NCI-H774 (cell line): ENCODE measurements around the gene NUDT16.
A peak's percentile ranks its signal among the peaks of the same experiment; 100 is the strongest.
"Not testable (repeated sequence)": the region's sequence is repeated elsewhere in the genome, so short reads cannot be mapped to it uniquely, and the experiment has no call there.

Experiments used
- DNase-seq: peaks from one replicate; lab custom pipeline; 2025; lab: John Stamatoyannopoulos, UW

NUDT16 gene

DNA sequence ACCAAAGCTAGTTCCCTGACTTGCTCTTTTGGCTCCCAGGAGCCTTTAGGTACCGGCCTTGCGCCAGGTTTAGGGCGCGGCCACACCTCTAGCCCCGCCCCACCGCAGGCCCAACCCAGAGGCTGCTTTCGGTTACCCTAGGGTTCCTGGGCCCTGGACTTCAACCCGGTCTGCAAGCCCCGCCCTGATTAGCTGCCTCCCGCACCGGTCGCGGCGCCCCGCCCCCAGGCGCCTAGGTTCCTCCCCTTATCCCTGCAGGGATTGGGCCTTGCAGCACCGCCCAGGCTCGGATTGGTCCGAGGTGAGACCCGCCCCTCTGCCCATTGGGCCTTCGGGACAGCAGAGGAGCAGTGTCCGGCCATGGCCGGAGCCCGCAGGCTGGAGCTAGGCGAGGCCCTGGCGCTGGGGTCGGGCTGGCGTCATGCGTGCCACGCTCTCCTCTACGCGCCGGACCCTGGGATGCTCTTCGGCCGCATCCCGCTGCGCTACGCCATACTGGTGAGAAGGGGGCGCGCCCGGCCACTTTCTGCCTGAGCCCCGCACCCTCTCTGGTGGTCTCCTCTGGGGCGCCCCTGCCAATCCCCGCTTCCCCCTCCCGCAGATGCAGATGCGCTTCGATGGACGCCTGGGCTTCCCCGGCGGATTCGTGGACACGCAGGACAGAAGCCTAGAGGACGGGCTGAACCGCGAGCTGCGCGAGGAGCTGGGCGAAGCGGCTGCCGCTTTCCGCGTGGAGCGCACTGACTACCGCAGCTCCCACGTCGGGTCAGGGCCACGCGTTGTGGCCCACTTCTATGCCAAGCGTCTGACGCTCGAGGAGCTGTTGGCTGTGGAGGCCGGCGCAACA lies at the start of gene NUDT16:
Gene NUDT16, plus strand, starts transcription at position 330 of the 847 bp plus-strand sequence. Its CDS starts 31 bp downstream, at position 361.
- peak; percentile 98 for DNase-seq

DNA sequence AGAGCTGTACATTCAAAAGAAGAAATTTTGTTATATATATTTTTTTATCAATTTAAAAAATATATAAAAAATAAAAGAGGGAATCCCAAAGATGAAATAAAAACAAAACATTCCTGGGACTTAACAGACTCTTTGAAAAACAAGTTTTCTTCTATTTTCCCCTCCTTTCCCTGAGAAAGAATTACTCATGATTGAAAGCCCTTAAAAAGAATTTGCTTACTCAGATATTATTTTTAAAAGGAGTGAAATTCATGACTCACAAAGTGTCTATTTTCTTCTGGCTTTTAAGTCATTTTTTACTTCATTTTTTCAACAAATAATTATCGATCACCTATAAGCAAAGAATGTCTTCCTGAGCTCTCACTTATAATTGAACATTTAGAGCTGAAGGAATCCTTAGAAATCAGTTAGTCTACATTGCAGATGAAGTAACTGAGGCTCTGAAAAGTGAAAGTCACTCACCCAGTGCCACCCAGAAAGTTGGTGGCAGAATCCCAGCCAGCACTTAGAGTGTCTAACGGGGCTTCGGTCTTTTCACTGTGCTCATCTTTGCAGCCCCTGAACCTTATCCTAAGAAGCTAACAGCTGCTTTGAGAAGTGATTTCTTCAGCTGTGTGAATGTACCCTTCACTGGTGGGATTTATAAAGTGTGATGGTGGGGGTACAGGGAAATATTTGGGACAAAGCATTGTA lies 42.5 kb upstream of the NUDT16 start:
- DNase-seq, result no peak

DNA sequence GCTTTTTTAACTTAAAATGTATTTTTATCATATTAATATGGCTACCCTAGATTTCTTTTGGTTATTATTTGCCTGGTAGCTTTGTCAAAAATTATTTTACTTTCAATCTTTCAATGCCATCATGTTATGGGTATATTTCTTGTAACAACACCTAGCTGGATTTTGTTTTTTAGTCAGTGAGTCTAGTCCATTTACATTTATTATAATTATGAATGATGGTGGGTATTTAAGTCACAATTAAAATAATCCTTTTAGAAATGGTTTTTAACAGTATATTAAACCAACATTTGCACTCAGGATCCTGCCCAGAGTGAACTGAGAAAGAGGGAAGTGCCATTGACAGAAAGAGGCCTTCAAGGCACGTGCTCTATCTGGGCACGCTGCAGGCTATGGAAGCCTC lies 39.8 kb upstream of the NUDT16 start:
- DNase-seq, result no peak

DNA sequence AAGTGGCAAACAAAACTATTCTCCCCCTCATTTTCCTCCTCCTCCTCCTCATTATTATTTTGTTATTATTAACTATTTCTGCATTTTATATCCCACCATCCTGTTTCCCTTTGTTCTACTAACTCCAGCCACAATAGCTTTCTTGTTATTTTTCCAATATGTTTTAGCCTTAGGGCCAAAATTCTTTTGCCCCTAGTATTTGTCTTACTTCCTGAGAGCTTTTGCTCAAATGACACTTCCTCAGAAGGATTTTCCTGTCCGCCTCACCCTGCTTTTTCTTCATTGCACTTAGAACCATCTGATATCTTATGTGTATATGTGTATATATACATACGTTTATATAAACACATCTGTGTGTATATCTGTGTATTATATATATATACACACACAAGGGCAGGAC lies 32.7 kb upstream of the NUDT16 start:
- DNase-seq, result no peak

DNA sequence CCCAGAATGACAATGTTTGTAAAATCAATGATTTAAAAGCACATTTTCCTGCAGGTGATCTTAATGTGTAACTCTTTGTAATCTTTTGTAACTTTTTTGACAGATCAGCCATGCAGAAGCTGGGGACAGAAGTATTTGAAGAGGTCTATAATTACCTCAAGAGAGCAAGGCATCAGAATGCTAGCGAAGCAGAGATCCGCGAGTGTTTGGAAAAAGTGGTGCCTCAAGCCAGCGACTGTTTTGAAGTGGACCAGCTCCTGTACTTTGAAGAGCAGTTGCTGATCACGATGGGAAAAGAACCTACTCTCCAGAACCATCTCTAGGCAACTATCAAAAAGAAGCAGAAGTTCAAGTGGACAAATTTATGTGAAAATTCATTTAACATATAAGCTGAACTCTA lies 32.1 kb upstream of the NUDT16 start:
- no peak for DNase-seq

DNA sequence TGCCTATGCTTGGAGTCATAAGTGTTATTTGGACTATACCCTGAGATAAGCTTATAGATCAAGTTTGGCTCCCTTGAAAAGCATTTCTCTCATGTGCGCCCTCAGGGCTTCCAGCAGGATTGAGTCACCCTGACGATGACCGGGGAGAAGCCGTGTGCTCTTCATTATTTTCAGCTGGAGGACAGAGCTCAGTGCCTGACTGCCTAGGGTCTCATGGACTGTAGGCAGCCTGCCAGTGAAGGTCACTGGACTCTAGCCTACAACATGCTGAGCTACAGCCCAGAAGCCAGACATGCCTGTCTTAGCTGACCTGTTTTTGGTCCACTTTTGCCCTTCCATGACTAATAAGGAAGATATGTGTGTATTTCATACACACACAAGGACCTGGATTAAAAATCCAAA lies 31.6 kb upstream of the NUDT16 start:
- no peak for DNase-seq

DNA sequence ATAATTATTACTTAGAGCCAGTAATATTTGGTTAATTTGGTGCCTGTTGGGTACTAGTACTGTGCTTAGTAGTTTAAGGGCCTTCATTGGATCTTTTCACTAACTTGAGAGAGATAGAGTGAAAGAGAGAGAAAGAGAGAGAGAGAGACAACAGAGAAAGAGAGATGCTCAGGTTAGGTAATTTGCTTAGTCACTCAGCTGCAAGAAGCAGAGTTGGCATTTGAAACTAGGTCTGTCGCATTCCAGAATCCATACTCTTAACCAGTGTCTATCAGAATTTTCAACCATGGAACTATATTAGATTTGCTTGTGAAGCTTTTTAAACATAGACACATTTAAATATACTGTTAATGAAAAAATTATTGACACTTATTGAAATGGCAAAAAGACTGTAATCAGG lies 31.1 kb upstream of the NUDT16 start:
- no peak for DNase-seq

DNA sequence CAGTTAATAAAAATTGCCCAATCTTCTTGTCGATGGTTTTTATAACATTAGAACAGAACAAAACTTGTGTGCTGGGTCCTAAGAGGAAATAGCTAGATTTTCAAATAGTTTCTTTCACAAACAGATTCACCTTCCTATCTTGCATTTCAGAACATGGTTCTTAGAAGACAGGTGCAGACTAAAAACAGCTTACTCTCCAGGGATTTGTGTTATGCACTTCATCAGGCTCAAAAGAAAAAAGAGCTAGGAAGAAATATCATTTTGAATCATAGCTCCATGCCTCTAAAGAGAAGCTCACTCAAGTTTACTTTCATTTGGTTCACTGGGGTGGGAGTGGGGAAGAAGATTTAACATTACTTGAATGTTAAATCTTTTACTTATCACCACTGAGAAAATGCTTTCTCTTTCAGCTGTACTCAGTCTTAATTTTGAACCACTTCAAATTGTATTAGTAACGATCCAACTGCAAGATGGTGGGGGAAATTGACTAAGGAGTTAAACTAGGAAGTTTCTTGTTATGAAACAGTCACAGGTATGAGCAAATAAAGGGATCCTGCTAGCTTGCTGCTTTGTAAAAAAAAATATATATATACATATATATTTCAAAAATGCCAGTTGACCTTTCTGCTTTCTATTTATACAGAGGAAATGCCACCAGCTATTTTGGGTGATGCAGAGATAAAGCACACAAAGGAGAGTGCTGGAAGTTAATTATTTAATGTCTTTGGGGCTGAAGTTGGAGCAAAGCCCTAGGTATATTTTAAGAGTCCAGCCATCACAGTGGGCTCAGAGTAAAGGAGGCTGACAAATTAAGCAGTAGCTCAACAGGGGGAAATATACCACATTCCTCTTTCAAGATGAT lies 28.3 kb upstream of the NUDT16 start:
- DNase-seq, result no peak

DNA sequence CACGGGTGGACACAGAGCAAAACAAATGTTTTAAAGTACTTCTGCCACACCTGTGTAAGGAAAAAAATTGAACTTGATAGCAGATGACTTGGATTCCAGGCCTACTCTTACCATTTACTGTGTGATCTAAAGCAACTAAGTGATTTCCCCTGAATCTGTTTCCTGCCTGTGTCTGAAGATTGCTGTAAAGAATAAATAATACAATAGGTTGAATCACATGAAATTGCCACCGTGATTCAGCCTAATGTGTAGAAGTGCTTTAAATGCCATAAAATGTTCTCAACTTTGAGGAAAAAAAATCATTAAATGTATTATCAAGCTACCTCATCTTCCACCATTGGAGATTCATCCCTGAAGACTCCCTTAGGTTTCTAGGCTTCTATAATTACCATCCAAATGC lies 27.6 kb upstream of the NUDT16 start:
- DNase-seq, result no peak

DNA sequence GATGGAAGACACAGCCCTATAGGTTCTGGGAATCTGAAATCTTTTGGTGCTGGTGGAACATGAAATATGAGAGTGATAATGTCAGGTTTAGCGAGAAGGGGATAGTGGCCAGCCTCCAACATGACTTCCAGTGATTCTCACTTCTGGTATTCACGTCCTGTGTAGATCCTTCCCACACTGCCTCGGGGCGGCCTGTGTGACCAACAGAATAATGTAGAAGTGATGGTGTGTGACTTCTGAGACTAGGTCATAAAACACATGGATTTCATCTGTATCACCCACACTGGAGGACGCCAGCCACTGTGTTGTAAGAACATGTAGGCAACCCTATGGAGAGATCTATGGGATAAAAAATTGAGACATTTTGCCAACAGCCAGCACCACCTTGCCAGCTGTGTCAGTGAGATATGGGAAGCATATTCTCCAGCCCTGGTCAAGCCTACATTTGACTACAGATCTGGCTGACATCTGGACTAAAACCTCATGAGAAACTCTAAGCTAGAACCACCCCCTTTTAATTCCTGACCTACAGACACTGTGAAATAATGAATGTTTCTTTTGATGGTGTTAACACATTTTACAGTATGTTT lies 25.5 kb upstream of the NUDT16 start:
- DNase-seq, result no peak

DNA sequence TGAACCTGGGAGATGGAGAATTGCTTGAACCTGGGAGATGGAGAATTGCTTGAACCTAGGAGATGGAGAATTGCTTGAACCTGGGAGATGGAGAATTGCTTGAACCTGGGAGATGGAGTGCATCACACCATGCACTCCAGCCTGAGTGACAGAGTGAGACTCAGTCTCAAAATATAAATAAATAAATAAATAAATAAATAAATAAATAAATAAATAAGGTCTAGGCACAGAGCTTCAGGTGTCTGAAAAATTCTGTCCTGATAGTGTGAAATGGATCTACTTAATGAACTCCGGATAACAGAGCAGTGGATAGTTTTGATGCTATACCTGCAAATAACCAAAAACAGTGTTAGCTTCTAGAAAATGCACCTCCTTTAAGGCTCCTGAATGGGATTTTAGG lies 24.3 kb upstream of the NUDT16 start:
- DNase-seq, result no peak

DNA sequence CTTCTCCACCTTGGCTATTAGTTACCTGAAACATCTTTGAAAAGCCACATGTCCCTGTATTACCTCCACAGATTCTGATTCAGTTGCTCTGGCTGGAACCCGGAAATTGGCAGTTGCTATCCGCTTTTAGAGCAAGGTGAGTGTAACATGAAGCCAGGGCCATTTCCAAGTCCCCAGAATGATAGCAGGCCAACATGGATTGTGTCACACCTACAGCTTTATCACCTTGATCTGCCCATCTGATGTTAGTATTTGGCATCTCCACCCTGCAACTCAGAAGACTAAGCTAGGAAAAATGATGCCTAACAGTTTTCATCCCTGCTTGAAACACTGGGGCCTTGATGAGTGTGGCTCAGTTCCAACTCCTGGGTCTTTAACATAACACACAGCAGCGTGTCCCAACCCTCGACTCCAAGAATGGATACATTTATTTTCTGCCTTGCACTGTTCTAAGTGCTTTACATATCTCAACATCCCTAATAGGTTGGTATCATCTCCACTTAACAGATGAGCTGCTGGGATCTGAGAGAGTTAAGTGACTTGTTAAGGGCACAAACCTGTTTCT lies 21.3 kb upstream of the NUDT16 start:
- DNase-seq, result no peak

DNA sequence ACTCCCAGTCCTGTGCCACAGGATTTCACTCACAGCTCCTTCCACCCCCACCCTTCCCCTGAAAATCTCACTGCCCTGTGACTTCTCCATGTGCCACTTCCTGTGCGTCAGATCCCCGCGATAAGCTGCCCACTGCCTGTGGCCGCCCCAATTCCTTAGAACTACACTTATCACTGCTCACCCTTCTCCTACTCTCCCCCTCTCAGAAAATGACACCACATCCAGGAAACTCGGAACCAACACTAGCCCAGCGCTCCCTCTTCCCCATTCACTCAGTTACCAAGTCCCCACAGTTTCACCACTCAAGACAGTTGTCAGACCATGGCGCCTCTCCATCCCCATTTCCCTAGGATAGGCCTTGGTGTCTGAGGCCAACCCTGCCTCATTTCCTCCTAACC lies 20.5 kb upstream of the NUDT16 start:
- DNase-seq, result not testable (repeated sequence)

DNA sequence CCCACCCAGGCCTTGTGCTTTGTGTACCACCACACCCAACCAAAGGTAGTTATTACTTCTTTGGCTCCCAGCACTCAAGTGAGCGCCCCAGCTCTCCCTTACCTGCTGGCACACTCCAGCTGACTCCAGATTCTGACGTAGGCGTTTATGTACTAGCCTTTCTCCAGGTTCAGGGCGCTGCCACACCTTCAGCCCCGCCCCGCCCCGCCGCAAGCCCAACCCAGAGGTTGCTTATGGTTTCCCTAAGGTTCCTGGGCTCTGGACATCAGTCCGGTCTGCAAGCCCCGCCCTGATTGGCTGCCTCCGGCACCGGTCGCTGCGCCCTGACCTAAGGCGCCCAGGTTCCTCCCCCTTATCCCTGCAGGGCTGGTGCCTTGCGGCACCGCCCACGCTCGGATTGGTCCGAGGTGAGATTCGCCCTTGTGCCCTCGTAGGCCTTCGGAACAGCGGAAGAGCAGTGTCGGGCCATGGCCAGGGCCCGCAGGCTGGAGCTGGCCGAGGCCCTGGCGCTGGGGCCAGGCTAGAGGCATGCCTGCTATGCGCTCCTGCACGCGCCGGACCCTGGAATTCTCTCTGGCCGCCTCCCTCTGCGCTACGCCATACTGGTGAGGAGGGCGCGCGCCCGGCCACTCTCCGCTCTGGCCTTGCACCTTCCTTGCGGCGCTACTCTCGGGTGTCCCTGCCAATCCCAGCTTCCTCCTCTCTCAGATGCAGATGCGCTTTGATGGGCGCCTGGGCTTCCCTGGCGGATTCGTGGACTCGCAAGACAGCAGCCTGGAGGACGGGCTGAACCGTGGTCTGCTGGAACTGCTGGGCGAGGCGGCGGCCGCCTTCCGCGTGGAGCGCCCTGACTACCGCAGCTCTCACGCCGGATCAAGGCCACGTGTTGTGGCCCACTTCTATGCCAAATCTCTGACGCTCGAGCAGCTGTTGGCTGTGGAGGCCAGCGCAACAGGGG lies 19.8 kb upstream of the NUDT16 start:
- peak; percentile 96 for DNase-seq

DNA sequence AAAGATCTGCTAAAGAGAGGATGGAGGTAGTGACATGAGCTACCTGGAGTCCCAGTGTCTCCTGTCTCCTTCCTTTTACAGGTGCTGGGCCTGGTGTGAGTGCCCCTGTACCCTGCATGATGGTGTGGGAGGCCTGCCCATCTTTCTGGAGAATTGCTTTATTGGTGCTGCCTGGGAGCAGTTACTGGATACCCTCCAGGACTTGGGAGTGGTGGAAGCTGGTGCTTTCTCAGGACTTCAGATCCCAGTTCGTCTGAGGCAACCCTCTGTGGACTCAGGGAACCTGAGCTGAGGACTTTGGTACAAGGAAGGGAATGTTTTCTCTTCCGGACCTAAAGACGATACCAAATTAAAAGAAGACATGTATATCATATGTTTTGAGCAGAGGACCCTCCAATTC lies 18.3 kb upstream of the NUDT16 start:
- no peak for DNase-seq

DNA sequence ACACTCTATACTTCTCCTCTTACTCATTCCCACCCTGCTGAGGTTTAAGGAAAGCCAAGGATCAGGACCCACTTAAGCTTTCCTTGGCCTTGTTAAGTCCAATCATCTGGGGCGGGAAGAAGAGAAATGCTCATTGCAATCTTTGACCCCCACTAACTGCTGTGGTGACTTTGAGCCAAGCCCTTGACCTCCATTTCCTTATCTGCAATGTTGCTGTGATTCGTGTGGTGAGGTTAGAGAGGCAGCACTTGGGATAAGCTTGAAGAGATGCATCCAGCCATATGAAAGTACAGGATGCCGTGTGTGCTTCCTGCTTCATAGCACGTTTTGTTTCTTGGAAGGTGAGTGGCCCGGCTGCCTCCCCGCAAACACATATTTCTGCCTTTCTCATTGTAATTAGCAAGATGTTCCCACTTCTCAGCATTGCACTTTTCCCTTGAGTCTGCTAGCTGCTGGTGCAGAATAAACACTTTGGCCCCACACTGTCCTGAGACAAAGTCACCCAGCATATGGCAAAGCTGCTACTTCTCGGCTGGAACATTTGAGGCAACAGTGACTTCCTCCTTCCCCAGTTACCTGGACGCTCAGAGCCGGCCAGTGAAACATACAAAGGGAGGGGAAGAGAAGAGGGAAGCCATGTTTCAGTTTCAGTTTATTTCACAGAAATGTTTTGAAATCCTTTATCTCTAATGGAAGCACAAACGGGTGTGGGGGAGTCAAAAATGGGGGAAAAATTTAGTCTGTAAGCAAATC lies 10.5 kb upstream of the NUDT16 start:
- no peak for DNase-seq

DNA sequence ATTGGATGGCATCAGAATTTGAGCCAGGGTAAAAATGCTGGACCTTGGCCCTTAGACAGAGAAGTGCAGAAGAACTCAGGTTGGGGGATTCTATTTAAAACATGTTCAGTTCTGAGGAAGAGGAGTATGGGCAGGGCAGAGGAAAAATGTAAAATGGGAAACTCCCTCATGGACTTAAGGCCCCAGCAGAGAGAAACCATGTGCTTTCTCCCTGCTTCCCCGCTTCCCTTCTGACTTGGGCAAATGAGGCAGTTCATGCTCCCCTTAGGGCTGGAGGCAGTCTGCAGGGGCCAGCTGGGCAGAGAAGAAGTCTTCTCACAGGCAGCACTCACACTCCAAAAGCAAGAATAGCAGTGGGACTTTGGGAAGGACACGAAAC lies 9.9 kb upstream of the NUDT16 start:
- no peak for DNase-seq

DNA sequence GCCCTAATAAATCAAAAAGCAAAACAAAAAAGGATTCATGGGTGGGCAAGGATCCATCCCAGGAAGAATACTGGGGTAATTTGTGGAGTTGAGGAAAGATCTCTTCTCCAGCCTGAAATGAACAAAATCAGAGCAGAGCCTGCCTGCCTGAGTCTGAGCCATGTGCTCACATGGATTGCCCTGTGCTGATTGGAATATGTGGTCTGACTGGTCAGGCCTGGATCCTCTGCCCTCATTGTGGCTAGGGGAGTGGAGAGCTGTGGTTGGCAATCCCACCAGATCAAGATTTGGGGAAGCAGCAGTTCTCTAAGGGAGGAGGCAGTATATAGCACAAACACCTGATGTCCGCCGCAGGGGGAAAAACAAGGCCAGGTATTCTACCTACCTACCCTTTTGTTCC lies 6.8 kb upstream of the NUDT16 start:
- DNase-seq, result no peak

DNA sequence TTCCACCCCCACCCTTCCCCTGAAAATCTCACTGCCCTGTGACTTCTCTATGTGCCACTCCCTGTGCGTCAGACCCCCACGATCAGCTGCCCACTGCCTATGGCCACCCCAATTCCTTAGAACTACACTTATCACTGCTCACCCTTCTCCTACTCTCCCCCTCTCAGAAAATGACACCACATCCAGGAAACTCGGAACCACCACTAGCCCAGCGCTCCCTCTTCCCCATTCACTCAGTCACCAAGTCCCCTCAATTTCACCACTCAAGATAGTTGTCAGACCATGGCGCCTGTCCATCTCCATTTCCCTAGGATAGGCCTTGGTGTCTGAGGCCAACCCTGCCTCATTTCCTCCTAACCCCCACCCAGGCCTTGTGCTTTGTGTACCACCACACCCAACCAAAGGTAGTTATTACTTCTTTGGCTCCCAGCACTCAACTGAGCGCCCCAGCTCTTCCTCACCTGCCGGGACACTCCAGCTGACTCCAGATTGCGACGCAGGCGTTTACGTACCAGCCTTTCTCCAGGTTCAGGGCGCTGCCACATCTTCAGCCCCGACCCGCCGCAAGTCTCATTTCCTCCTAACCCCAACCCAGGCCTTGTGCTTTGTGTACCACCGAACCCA lies 641 bp upstream of the NUDT16 start:
- not testable (repeated sequence) for DNase-seq
